ENCODE results near the gene TTC16. TPM values are rescaled to one million over a fixed set of nuclear protein-coding genes. Genes with fewer than 3 reads are reported as not detected.
"Not testable (repeated sequence)": the region's sequence is repeated elsewhere in the genome, so short reads cannot be mapped to it uniquely, and the experiment has no call there.

The TTC16 gene
- total and polyA plus RNA-seq, 8 donors: 0.02 to 0.09 (median 0.03) TPM; not detected in 4

- no peak overlapping the region for H3K27ac ChIP-seq
- H3K4me1 ChIP-seq: no peaks in the 10 kb centered on the region
- no peak for FAIRE-seq
Observed at GRCh38 chr9:127754099-127755060, 38.5 kb downstream of the TTC16 start.

GRCh38 chr9:127755061-127756060, 39.5 kb downstream of the TTC16 start:
- intact Hi-C loops (cut with DNase I): no loop called here
- no peak for TF ChIP-seq CTCF (IDR thresholded peaks at IDR 0.05)
- H3K27me3 ChIP-seq: peaks cover 0 to 9% (median 3%) of the 10 kb centered on the region in 4 donors
- no peaks in the 10 kb centered on the region for H3K9me3 ChIP-seq
- peak in 3 of 4 donors; percentile 45 to 62 (median 53) for ATAC-seq
- no peaks in the 10 kb centered on the region for H3K36me3 ChIP-seq
- H3K4me1 ChIP-seq: no peaks in the 10 kb centered on the region
- peak overlapping the region in 2 of 4 donors; percentile 0 to 33 for H3K4me3 ChIP-seq
- no peak for FAIRE-seq
- peak in 1 of 6 donors; percentile 64 for DNase-seq
- WGBS, 2 donors: 24 to 25% methylated on average over 23 to 60 of the region's 61 CpGs
- no peak overlapping the region for H3K27ac ChIP-seq

More at GRCh38 chr9:127754099-127755060, 38.5 kb downstream of the TTC16 start:
- DNase-seq: no peak
- peak overlapping the region in 2 of 4 donors; percentile 0 to 33 for H3K4me3 ChIP-seq
- no peaks in the 10 kb centered on the region for H3K36me3 ChIP-seq
- no peaks in the 10 kb centered on the region for H3K9me3 ChIP-seq
- peak in 3 of 4 donors; percentile 39 to 80 (median 77) for ATAC-seq
- peaks cover 0 to 9% (median 3%) of the 10 kb centered on the region in 4 donors for H3K27me3 ChIP-seq
- no peak for TF ChIP-seq CTCF (IDR thresholded peaks at IDR 0.05)
- intact Hi-C loops (cut with DNase I): no loop called here
- 11 to 17% methylated on average over 49 to 86 of the region's 86 CpGs for WGBS, 2 donors

- TF ChIP-seq CTCF (IDR thresholded peaks at IDR 0.05): no peak
- intact Hi-C loops (cut with DNase I): no loop called here
- Histone ChIP-seq H3K4me3 (no peak overlapping the region), H3K9me3 (no peaks in the 10 kb centered on the region), H3K27me3 (peaks cover 0 to 9% (median 3%) of the 10 kb centered on the region in 4 donors), H3K36me3 (no peaks in the 10 kb centered on the region), H3K27ac (no peak overlapping the region), H3K4me1 (no peaks in the 10 kb centered on the region)
- ATAC-seq (no peak), FAIRE-seq (no peak), DNase-seq (no peak)
- WGBS, 2 donors: 85% methylated on average over 3 of the region's 3 CpGs
Observed at GRCh38 chr9:127756233-127756632, 40.4 kb downstream of the TTC16 start.

- H3K27me3 ChIP-seq; H3K27ac ChIP-seq; FAIRE-seq; H3K9me3 ChIP-seq; DNase-seq; H3K36me3 ChIP-seq; ATAC-seq; H3K4me1 ChIP-seq; intact Hi-C loops (cut with DNase I); H3K4me3 ChIP-seq: not testable (repeated sequence)
- WGBS, 2 donors: 63 to 73% methylated on average over 11 of the region's 11 CpGs
Observed at GRCh38 chr9:127756776-127757175, 40.9 kb downstream of the TTC16 start.

- no peak for ATAC-seq
- TF ChIP-seq CTCF (IDR thresholded peaks at IDR 0.05): no peak
- Histone ChIP-seq H3K4me3 (no peak overlapping the region), H3K9me3 (no peaks in the 10 kb centered on the region), H3K36me3 (no peaks in the 10 kb centered on the region), H3K27me3 (peaks cover 0 to 6% (median 3%) of the 10 kb centered on the region in 4 donors), H3K4me1 (no peaks in the 10 kb centered on the region), H3K27ac (no peak overlapping the region)
- no peak for FAIRE-seq
- no peak for DNase-seq
- intact Hi-C loops (cut with DNase I): no loop called here
- WGBS, 2 donors: 82 to 91% methylated on average over 5 of the region's 5 CpGs
Observed at GRCh38 chr9:127758843-127759242, 43.0 kb downstream of the TTC16 start.
